ENCODE data around the gene GRHL3.

GRHL3 gene

GRCh38 chr1:24369801-24370200, 50.6 kb downstream of the GRHL3 start:
- TF ChIP-seq CTCF (IDR thresholded peaks at IDR 0.05; ENCODE audit: insufficient read depth, missing control alignments): no peak
- DNase-seq (ENCODE audit: insufficient read length, low spot score) (no peak), FAIRE-seq (no peak)

GRCh38 chr1:24373044-24373443, 53.9 kb downstream of the GRHL3 start:
- no peak for FAIRE-seq
- TF ChIP-seq CTCF (IDR thresholded peaks at IDR 0.05; ENCODE audit: insufficient read depth, missing control alignments): no peak
- no peak for DNase-seq (ENCODE audit: insufficient read length, low spot score)

GRCh38 chr1:24373710-24374109, 54.6 kb downstream of the GRHL3 start:
- FAIRE-seq (no peak), DNase-seq (ENCODE audit: insufficient read length, low spot score) (no peak)
- no peak for TF ChIP-seq CTCF (IDR thresholded peaks at IDR 0.05; ENCODE audit: insufficient read depth, missing control alignments)

GRCh38 chr1:24374891-24375786, 56.0 kb downstream of the GRHL3 start:
- no peak for FAIRE-seq
- TF ChIP-seq CTCF (IDR thresholded peaks at IDR 0.05; ENCODE audit: insufficient read depth, missing control alignments): no peak
- no peak for DNase-seq (ENCODE audit: insufficient read length, low spot score)

- DNase-seq (ENCODE audit: insufficient read length, low spot score) (no peak), FAIRE-seq (no peak)
- no peak for TF ChIP-seq CTCF (IDR thresholded peaks at IDR 0.05; ENCODE audit: insufficient read depth, missing control alignments)
Observed at GRCh38 chr1:24379733-24380315, 60.7 kb downstream of the GRHL3 start.

GRCh38 chr1:24380508-24380907, 61.4 kb downstream of the GRHL3 start:
- FAIRE-seq (no peak), DNase-seq (ENCODE audit: insufficient read length, low spot score) (no peak)
- TF ChIP-seq CTCF (IDR thresholded peaks at IDR 0.05; ENCODE audit: insufficient read depth, missing control alignments): no peak

GRCh38 chr1:24381256-24381655, 62.1 kb downstream of the GRHL3 start:
- FAIRE-seq (no peak), DNase-seq (ENCODE audit: insufficient read length, low spot score) (no peak)
- TF ChIP-seq CTCF (IDR thresholded peaks at IDR 0.05; ENCODE audit: insufficient read depth, missing control alignments): no peak

Measured in D721Med (cell line).